Esophagus muscularis mucosa (tissue), 4 donors: ENCODE measurements around the gene NCKAP5.

Experiments
- CTCF ChIP-seq, 3 experiments: fragments of 200-600 bp in 2 of 3; fragments of 450-650 bp in 1 of 3; sonication (generic) in 2 of 3; IDR thresholded peaks; one replicate each; pipeline ENCODE4 v1.5.1; 2017 to 2019; ENCODE audit warnings: antibody characterized with exemption in 3 of 3, mild to moderate bottlenecking in 2 of 3, moderate library complexity in 1 of 3
- EP300 ChIP-seq: sonication (generic); formaldehyde crosslinking; IDR thresholded peaks from one replicate; pipeline ENCODE4 v1.6.1; 2017; ENCODE audit warnings: antibody characterized with exemption
- POLR2A ChIP-seq: fragments of 450-650 bp; IDR thresholded peaks from one replicate; pipeline ENCODE4 v1.6.1; 2017; ENCODE audit warnings: antibody characterized with exemption, moderate library complexity, mild to moderate bottlenecking, low read depth
- POLR2AphosphoS5 ChIP-seq, 2 donors: sonication (generic); formaldehyde crosslinking; IDR thresholded peaks; one replicate each; pipeline ENCODE4 v1.6.1; 2017; ENCODE audit warnings: antibody characterized with exemption in 2 of 2

- TF ChIP-seq CTCF (IDR thresholded peaks at IDR 0.05) (no peak), POLR2A (no peak), POLR2AphosphoS5 (IDR thresholded peaks at IDR 0.05) (no peak), EP300 (no peak)
These were observed 833.3 kb downstream of the NCKAP5 start for GRCh38 chr2:132734961-132735360.
